UCSD-AML1 (cell line): ENCODE measurements around the gene BEX1.
"Not testable (repeated sequence)": the region's sequence is repeated elsewhere in the genome, so short reads cannot be mapped to it uniquely, and the experiment has no call there.

ENCODE experiments used
- DNase-seq: peaks from one replicate; lab custom pipeline; 2025; ENCODE audit not compliant: unreplicated experiment; lab: John Stamatoyannopoulos, UW

The BEX1 gene

DNA sequence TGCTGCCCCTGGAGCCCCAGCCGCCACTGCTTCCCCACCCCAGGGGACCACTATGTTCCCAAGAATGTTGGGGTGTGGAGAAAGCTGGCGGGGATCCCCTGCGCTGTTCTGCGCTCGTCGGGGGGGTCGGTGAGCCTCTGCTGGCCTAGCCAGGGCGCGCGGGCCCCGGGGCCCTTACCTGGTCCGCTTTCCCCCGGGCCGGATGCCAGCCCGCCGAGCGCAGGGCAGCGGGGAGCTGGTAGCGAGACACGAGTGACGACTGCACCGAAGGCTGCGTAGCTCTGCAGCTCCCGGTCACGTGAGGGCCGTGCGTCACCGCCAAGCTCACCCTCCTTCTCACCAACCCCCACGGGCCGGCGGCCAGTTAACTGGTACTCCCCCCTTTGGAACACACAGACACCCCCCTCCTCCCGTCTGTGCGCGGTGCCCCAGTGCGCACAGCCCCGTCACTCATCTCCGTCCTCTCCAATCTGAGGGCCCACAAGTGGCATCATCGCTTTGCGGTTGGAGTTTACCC is at the start of gene BEX1:
TSS of gene BEX1 (minus strand) at position 254 of the 517 bp plus-strand sequence. CDS start 897 bp downstream, outside the sequence.
- DNase-seq = no peak

DNA sequence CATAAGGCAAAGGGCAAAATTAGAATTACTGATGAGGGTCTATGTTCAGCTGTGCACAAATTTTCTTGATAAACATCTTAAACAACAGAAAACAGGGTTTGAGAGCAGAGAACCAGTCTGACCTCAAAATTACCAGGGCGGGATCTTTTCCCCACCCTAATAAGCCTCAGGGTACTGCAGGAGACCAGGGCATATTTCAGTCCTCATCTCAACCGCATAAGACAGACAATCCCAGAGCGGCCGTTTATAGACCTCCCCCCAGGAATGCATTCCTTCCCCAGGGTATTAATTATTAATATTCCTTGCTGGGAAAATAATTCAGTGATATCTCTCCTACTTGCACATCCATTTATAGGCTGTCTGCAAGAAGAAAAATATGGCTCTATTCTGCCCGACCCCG is 45.5 kb upstream of the BEX1 start:
- not testable (repeated sequence) for DNase-seq

DNA sequence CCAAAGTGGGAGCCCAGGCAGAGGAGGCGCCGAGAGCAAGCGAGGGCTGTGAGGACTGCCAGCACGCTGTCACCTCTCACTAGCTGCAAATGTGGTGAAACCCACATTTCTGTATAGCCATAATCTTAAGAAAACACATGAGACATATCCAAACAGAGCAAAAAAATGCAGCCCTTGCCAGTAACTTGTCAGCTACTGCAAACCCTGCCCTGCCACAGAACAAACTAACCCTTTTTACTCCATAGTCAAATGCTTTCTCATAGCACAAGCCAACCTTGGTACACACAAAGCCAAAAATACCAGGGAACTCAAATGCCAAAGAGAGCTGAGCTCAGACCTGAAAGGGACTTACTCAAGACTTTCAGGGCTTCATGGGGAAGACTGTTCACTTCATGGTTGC is 43.9 kb upstream of the BEX1 start:
- no peak for DNase-seq

DNA sequence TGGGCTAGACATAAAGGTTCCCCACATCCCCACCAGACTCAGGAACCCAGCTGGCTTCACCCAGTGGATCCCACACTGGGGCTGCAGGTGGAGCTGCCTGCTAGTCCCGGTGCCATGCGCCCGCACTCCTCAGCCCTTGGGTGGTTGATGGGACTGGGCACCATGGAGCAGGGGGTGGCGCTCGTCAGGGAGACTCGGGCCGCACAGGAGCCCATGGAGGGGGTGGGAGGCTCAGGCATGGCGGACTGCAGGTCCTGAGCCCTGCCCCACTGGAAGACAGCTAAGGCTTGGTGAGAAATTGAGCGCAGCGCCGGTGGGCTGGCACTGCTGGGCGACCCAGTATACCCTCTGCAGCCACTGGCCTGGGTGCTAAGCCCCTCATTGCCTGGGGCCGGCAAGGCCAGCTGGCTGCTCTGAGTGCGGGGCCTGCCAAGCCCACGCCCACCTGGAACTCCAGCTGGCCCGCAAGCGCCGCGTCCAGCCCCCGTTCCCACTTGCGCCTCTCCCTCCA is 43.3 kb upstream of the BEX1 start:
- not testable (repeated sequence) for DNase-seq

DNA sequence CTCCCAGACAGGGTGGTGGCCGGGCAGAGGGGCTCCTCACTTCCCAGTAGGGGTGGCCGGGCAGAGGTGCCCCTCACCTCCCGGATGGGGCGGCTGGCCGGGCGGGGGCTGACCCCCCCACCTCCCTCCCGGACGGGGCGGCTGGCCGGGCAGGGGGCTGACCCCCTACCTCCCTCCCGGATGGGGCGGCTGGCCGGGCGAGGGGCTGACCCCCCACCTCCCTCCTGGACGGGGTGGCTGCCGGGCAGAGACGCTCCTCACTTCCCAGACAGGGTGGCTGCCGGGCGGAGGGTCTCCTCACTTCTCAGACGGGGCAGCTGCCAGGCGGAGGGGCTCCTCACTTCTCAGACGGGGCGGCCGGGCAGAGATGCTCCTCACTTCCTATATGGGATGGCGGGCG is 40.4 kb upstream of the BEX1 start:
- not testable (repeated sequence) for DNase-seq

DNA sequence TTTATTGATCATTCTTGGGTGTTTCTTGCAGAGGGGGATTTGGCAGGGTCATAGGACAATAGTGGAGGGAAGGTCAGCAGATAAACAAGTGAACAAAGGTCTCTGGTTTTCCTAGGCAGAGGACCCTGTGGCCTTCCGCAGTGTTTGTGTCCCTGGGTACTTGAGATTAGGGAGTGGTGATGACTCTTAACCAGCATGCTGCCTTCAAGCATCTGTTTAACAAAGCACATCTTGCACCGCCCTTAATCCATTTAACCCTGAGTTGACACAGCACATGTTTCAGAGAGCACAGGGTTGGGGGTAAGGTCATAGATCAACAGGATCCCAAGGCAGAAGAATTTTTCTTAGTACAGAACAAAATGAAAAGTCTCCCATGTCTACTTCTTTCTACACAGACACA is 39.9 kb upstream of the BEX1 start:
- not testable (repeated sequence) for DNase-seq

DNA sequence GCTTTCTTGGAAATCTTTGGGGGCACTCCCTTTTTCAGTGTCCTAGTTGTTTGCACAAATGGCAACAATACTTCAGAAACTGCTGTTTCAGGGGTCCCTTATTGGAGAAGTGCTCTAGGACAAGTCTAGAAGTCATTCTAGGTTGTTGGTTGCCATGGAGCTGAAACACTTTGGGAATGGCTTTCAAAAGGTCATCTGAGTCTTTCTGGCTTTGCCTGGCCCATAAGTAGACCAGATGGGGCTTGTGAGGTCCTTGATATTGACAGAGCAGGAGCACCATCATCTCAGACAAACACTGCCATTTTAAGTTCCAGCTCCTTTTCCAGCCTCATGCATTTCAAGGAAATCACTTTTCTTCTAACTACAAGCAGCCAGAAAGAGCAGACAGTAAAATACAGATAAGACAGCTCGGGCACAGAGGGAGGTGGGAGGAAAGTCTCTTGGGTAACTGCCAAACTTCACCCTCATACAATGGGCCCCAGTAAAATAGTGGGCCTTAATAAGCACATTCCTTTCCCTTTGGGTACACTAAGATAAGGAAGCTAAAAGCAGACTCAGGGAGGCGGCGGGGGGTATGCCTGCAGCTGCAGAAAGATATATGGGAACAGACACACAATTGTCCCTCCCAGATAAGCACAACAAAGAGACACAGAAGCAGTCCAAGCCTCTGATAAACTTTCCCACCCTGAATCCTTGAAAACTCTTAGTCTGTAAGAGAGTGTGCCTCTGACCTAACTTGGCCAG is 37.5 kb upstream of the BEX1 start:
- DNase-seq = no peak

DNA sequence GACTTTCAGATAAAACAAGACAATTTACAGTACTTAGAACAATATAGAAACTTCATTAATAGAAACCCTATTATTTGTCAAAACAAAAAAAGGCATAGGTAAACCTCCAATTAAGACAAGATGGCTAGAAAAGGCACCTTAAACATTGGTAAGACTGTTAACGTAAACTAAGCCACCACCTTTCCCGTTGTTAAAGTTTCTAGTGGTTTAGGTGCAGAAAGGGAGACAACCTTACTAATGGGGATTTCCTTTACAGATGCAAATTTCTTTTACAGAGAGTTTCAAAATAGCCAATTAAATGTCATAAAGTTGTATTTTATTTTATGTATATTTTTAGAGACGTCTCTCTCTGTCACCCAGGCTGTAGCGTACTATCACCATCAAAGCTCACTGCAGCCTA is 36.5 kb upstream of the BEX1 start:
- no peak for DNase-seq

DNA sequence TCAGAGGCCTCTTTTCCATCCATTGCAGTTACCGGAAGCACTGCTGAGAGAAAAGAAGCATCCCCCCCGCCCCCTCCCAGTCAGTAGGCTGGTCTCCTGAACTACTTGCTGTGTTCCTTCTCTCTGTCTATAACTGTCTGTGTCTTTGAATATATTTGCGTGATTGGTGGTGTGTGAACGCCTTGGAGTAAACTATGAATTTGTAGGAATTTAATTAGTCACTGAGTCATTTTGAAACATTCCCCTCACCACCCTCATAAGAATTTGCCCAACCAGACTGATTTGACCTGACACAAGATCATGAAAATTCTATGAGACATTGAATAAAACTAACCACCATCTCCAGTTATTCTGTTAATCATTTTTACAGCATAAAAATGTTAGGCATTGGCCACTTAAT is 35.7 kb upstream of the BEX1 start:
- no peak for DNase-seq

DNA sequence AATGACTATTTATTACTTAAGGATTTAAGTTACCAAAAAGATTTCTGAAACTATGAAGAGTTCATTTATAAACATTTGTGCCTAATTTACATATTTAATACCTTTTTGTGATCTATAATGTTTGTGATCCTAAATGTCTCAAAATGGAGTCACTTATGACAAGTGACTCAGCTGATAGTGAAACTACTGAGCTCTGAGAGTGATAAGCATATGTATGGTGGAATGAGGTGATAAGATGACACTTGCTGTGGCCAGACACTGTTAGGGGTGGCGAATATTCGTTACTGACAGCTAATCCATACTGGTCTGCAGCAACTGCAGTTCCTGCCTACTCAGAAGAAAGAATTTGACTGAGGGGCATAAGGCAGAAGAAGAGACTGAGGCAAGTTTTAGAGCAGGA is 34.5 kb upstream of the BEX1 start:
- DNase-seq = no peak

DNA sequence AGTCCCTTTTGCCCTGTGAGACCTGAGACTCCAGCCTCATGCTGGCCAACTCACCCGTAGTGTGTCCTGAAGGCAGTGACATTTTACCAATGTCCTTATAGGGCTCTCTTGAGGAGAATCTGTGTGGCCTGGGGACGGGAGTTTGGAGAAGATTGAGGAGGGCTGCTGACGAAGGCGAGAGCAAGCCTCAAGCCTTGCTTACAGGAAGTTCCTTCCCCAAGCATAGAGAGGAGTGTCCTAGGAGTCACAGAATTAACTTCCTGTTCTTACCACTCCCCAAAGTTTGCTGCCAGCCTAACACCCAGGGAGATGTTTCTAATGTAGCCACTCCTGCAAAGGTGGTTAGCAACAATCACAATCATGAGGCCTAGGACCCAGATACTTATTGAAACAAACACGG is 29.0 kb upstream of the BEX1 start, which contains the start of gene NXF3:
TSS of gene NXF3 (minus strand) at position 202 of the 400 bp plus-strand sequence. CDS start at position 82, 120 bp downstream.
- no peak for DNase-seq

DNA sequence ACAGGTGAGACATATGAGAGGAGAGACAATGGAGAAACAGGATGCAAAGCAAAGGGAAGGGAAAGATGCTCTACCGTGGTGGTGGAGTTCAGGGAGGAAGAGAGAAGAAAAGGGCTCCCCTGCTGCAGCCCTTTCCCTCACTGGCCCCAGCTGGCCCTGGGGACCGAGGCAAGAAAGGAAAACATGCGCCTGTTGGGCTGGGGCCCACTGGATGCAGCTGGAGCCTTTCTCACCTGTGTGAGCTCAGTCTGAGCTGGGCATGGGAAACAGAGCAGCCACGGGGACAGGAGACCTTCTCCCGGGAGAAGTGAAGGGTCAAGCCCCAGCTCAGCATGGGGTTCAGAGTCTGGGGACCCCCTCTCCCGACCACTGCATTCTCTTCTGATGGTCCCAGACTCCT is 17.1 kb upstream of the BEX1 start:
- no peak for DNase-seq

DNA sequence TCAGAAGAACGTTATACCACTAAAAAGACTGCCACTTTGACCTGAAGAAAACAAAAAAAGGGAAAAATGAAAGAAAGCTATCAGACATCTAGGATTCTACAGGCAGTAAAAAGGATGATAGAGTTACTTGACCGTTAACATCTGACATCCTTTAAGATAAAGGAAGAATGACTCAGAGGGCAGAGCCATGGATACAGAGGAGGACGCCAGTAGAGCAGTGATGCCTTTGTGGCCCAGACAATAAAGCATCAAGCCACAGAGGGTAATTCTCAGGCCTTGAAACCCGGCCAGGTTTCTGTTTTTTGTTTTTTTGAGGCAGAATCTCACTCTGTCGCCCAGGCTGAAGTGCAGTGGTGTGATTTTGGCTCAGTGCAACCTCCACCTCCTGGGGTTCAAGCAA is 9.5 kb upstream of the BEX1 start:
- no peak for DNase-seq

DNA sequence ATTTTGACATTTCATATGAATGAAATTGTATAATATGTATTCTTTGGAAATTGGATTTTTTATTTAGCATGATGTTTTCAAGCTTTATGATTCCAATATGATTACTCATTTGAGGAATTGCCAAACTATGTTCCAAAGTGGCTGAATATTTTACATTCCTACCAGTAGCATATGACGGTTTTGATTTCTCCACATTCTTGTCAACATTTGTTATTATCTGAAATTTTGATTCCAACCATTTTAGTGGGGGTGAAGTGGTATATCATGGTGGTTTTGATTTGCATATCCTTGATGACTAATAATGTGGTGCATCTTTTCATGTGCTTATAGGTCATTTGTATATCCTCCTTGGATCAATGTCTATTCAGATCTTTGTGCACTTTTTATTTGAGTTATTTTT is 2.6 kb upstream of the BEX1 start:
- DNase-seq = no peak

DNA sequence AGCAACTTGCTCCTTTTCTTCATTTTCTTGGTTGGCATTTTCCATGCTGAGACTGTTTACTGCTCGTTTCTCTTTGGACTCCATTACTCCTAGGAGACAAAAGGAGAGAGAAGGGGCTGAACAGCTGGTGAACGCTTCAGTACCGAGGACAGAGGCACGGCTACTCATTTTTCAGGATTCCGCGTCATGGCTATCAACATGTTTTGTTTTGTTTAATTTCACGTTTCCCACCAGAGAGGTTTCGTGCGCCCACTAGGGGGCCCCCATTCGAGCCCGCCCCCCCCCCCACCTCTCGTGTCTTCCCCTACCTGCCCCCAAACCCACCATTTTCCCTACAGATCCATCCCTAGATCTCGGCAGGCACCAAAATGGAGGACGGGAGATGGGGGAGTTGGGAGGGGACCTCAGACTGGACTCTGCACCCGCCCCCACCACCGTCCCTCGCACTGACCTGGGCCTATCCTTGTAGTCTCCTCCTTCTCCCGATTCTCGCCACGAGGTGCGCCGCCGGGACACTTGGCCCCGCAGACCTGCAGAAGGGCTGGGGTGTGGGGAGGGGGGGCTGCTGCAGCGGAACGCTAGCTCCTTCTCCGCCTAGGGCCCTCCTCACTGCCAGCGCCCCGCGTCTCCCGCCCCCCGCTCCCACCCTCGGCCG is 653 bp downstream of the BEX1 start:
- DNase-seq = no peak

DNA sequence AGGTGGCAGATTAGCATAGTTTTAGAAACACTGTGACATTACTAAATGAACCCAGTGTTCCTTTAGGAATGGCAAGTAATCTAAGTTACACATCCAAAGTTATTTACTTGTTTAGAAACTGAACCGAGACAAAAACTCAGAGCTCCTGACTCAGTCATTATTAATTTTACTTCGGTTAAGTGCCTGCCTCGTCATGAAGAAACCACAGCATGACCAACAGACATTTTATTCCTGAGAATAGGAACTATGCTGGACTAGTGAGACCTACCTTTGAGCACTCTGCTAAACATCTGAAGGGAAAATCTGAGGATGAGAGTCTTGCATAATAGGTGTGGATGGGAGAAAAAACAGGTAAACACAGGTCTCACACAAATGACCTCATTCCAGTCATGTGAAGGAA is 2.5 kb downstream of the BEX1 start:
- DNase-seq = no peak

DNA sequence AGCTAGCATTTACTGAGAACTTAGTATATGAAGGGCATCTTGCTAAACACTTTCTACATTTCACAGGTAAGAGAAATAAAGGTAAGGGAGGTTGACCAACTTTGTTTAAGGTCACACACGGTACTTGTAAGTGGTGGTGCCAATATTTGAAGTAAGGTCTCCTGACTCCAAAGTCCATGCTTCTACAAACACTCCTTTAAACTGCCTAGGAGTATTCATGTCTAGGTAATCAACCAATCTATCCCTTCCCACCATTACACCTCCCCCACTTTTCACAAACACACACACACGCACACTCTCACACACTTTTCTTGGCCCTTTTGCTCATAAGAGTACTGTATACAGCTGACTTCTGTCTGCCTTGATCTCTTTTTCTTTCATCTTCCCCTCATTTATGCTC is 7.1 kb downstream of the BEX1 start:
- DNase-seq = no peak

DNA sequence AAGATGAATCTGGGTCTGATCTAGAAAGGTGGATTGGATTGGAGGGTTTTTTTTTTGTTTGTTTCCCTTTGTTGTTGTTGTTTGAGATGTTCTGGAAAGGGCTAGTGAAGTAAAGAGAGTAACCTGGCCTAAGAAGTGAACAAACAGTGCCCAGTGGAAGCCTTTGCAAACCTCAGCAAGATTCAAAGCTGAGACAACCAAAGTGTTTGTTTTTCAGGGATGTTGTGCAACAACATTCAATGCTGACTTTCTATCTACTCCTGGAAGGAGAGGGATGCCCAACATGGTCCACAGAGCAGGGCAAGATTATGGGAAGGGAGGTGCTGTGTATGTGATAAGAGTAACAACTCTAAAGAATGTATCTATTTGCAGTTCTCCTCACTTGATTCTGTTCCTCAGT is 11.3 kb downstream of the BEX1 start:
- DNase-seq = no peak

DNA sequence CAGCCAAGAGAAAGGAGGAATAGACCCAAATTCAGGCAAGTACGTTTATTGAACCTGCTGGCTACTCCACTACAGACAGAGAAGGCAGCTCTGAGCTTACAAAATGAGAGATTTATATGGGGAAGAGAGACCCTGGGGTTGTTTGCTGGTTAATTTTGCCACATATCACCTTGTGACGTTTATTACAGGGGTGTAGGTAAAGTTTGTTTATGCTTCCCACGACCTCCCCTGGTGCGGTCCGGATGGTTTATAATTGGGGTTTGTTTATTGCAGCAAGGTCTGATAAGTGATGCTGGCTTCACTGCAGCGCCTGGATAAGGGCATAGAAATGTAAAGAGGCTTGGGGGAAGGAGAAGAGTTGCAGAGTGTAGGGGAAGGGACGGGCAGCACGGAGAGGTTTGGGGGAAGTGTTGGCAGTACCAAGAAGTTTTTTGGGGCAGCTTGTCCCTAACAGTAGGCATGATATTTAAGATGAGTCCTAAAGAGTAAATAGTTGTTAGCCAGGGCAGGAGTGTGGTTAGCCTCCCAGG is 12.6 kb downstream of the BEX1 start:
- DNase-seq = no peak

DNA sequence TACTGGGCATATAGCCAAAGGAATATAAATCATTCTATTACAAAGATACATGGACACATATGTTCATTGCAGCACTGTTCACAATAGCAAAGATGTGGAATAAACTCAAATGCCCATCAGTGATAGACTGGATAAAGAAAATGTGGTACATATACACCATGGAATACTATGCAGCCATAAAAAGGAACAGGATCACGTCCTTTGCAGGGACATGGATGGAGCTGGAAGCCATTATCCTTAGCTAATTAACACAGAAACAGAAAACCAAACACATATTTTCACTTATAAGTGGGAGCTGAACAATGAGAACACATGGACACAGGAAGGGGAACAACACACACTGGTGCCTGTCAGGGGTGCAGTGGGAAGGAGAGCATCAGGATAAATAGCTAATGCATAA is 30.6 kb downstream of the BEX1 start:
- not testable (repeated sequence) for DNase-seq

DNA sequence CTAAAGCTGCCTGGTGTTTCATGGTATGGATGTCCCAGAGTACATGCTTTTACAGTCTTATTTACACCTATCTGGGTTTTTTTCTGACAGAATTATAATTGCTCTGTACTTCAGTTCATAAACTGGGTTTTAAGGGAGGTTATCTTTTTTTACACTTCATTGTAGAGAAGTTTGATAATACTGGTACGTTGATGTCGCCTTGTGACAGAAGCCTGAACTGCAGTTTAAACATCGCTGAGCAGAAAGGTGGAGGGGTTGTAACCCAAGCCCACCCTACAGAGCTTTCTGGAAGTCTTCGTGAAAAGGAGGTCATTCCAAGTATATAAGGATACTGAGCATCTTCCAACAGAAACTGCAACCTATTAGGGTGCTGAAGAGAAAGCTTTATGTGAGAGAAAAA is 46.4 kb downstream of the BEX1 start:
- no peak for DNase-seq

DNA sequence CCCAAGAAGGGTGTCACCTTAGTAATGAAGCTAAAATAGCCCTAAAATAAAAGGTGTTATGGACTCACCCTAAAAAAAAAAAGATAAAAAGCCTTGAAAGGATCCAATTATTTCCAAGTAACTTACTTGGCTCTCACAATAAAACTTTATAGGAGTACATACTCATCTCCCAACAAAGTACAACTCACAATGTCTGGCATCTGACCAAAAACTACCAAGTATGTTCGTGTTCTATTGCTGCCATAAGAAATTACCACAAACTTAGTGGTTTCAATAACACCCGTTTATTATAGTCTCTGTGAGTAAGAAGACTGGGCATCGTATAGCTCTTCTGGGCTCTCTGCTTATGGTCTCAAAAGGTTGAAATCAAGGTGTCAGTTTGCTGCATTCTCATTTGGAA is 51.0 kb downstream of the BEX1 start:
- DNase-seq = no peak
